Occipital lobe (tissue), 3 donors: ENCODE data around the gene MCF2. TPM values are rescaled to one million over a fixed set of nuclear protein-coding genes. Genes with fewer than 3 reads are reported as not detected.

Experiments used
- DNase-seq: peaks from one replicate; lab custom pipeline; 2025; lab: John Stamatoyannopoulos, UW
- small RNA-seq: library from RNA; depleted of rRNA; stranded (forward); fragments of <200 nt; gene quantifications from one replicate; pipeline ENCODE3, GENCODE V24; 2014
- total RNA-seq: library from RNA; depleted of rRNA; stranded (reverse); fragments of >200 nt; gene quantifications from one replicate; pipeline ENCODE4 v1.2.3, GENCODE V29; 2014

The MCF2 gene
- total RNA-seq, 1 donor from 2014 or later, result 12.9 TPM

- no peak for DNase-seq
Measured at GRCh38 chrX:139596068-139596467, 111.9 kb downstream of the MCF2 start.

- DNase-seq, result no peak
Measured at GRCh38 chrX:139585613-139586012, 122.4 kb downstream of the MCF2 start.

- DNase-seq, result no peak
Measured at GRCh38 chrX:139581068-139581467, 126.9 kb downstream of the MCF2 start.

GRCh38 chrX:139566981-139567380 lies 141.0 kb downstream of the MCF2 start:
- DNase-seq, result no peak

GRCh38 chrX:139563251-139563650 lies 144.7 kb downstream of the MCF2 start:
- DNase-seq, result no peak

- DNase-seq, result no peak
Measured at GRCh38 chrX:139560221-139560620, 147.7 kb downstream of the MCF2 start.

GRCh38 chrX:139559383-139560042 lies 148.5 kb downstream of the MCF2 start:
- DNase-seq, result no peak

- DNase-seq, result no peak
Measured at GRCh38 chrX:139554991-139555675, 152.8 kb downstream of the MCF2 start.

GRCh38 chrX:139554376-139554775 lies 153.6 kb downstream of the MCF2 start:
- DNase-seq, result no peak

GRCh38 chrX:139544591-139544990 lies 163.4 kb downstream of the MCF2 start:
- DNase-seq, result no peak

- DNase-seq, result no peak
Measured at GRCh38 chrX:139543920-139544319, 164.0 kb downstream of the MCF2 start.

GRCh38 chrX:139542652-139543051 lies 165.3 kb downstream of the MCF2 start:
- no peak for DNase-seq

GRCh38 chrX:139538907-139539790 lies 168.8 kb downstream of the MCF2 start:
- DNase-seq, result no peak

GRCh38 chrX:139533444-139533843 lies 174.5 kb downstream of the MCF2 start:
- DNase-seq, result no peak

- DNase-seq, result no peak
Measured at GRCh38 chrX:139532834-139533233, 175.1 kb downstream of the MCF2 start.

Small RNA genes within 50 kb of the gene (small RNA-seq; reads per million reads assigned to genes)
- gene RF01210, result not detected

Other genes starting within 250 kb of the MCF2 start
- not detected for gene F9, start 177.4 kb downstream of the MCF2 start, total RNA-seq
- 66.0 TPM for gene ATP11C, start 224.9 kb upstream of the MCF2 start, total RNA-seq